ENCODE measurements around the gene RSRC1. TPM values are rescaled to one million over a fixed set of nuclear protein-coding genes. Genes with fewer than 3 reads are reported as not detected.
A peak's percentile ranks its signal among the peaks of the same experiment; 100 is the strongest.

The RSRC1 gene
- total RNA-seq, 1 experiment from 2014 or later = 60.3 TPM

DNA sequence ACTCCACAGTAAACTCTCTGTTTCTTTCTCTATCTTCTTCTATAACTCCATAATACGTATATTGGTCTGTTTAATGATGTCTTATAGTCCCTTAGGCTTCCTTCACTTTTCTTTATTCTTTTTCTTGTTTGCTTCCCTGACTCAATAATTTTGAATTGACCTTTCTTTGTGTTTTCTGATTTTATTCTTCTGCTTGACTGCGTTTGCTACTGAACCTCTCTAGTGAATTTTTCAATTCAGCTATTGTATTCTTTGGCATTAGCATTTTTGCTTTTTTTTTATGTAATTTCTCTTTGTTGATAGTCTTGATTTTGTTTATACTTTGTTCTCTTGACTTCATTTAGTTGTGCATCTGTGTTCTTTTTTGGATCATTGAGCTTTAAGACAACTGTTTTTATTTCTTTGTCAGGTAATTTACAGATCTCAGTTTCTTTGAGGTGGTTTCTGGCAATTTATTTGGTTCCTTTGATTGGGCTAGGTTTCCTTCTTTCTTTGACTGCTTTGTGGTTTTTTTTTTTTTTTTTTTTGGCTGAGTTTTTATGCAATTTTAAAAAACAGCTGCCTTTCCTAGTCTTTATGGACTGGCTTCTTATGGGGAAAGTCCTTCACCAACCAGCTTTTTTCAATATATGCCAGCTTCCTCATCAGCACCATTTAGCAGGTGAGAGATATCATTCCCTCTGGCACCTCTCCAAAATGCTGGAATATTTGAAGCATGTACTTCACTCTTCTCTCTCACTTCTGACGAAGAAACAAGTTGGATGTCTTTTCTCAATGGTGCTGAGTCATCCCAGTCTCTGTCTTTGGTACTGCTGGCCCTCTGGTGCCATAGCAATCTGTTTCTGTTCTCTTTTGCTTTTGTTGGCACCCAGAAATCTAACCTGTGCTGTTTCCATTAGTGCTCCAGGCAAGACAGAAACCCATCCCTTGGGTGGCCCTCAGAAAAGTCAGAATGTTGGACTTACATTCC is 17.6 kb downstream of the RSRC1 start:
- Histone ChIP-seq H3K9me3 (ENCODE audit: insufficient read depth, low read depth) (no peaks in the 10 kb centered on the region), H3K79me2 (ENCODE audit: low read depth) (no peaks in the 10 kb centered on the region), H3K27ac (peak overlapping the region; percentile 18; the same call in 1 of the 2 replicates), H3K27me3 (ENCODE audit: insufficient read depth, low read depth) (no peaks in the 10 kb centered on the region), H3K4me3 (no peak overlapping the region), H3K4me2 (no peak overlapping the region), H3F3A (ENCODE audit: insufficient read depth, low read depth) (no peaks in the 10 kb centered on the region), H2AFZ (no peak overlapping the region), H4K20me1 (ENCODE audit: insufficient read depth) (no peaks in the 10 kb centered on the region), H3K36me3 (ENCODE audit: low read depth) (peaks cover 20% of the 10 kb centered on the region), H3K4me1 (replicated peaks; ENCODE audit: insufficient read depth) (0 out of 2 replicates have a peak, but pooled peaks cover 11% of the 10 kb centered on the region), H3K9me2 (ENCODE audit: insufficient read depth) (no peaks in the 10 kb centered on the region)
- DNase-seq = peak; percentile 45 to 62
- TF ChIP-seq EZH2 (IDR thresholded peaks at IDR 0.05; ENCODE audit: low read depth) = no peak
- TF ChIP-seq, protein P1, sequence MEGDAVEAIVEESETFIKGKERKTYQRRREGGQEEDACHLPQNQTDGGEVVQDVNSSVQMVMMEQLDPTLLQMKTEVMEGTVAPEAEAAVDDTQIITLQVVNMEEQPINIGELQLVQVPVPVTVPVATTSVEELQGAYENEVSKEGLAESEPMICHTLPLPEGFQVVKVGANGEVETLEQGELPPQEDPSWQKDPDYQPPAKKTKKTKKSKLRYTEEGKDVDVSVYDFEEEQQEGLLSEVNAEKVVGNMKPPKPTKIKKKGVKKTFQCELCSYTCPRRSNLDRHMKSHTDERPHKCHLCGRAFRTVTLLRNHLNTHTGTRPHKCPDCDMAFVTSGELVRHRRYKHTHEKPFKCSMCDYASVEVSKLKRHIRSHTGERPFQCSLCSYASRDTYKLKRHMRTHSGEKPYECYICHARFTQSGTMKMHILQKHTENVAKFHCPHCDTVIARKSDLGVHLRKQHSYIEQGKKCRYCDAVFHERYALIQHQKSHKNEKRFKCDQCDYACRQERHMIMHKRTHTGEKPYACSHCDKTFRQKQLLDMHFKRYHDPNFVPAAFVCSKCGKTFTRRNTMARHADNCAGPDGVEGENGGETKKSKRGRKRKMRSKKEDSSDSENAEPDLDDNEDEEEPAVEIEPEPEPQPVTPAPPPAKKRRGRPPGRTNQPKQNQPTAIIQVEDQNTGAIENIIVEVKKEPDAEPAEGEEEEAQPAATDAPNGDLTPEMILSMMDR (conservative IDR thresholded peaks at IDR 0.05) = no peak
- no TSS peak for BruUV-seq (replicated peaks)
- intact Hi-C loops (cut with micrococcal nuclease; ENCODE audit: unreplicated experiment) = no loop called here
- ChIA-PET CTCF (interaction anchor here (0.6 kb wide), 1 partner anchor 414 kb away, joined by 3 read pairs; no protein-coding TSS in a partner anchor), POLR2A (ENCODE audit: unreplicated experiment) (no interaction called here)

DNA sequence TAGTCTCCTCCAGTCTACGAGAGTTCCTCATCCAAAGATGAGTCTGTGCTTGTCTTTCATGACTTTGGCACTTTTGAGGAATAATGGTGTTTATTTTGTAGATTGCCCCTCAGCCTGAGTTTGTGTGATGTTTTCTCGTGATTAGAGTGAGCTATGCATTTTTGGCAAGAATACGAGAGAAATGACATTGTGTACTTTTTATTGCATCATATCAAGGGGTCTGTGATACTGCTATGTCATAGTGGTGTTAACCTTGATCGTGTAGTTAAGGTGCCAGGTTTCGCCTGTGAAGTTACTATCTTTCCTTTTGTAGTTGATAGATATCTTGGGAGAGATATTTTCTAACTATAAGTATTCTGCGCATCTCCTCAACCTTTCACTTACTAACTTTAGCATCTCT is 18.9 kb downstream of the RSRC1 start:
- intact Hi-C loops (cut with micrococcal nuclease; ENCODE audit: unreplicated experiment) = no loop called here
- H3K36me3 ChIP-seq (ENCODE audit: low read depth) = peaks cover 20% of the 10 kb centered on the region

DNA sequence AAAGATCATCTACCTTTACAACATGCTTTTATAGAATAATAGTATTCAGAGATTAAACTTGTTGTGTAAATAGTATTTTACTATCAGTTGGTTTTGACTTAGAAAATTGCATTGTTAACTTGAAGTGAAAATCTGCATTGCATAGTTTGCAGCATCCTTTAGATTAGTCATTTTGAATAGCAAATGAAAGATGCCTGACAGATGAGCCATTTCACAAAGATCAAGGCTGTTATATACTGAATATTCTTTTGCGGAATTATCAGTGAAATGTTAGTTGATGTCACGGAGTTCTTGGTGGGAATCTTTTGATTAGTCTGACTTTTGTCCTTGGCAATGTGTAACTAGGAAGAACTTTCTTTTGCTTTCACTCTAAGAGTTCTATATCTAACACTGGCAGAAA is 24.5 kb downstream of the RSRC1 start:
- no peak overlapping the region for H2AFZ ChIP-seq
- 0 out of 2 replicates have a peak, but pooled peaks cover 3% of the 10 kb centered on the region for H3K36me3 ChIP-seq (ENCODE audit: low read depth)
- no peaks in the 10 kb centered on the region for H3K4me1 ChIP-seq (replicated peaks; ENCODE audit: insufficient read depth)
- no peak for TF ChIP-seq EZH2 (IDR thresholded peaks at IDR 0.05; ENCODE audit: low read depth)
- TF ChIP-seq, protein P1 (conservative IDR thresholded peaks at IDR 0.05) = no peak
- H3K9me2 ChIP-seq (ENCODE audit: insufficient read depth) = no peaks in the 10 kb centered on the region
- H3K4me3 ChIP-seq = no peak overlapping the region
- no peaks in the 10 kb centered on the region; the same call in 1 of the 2 replicates for H3F3A ChIP-seq (ENCODE audit: insufficient read depth, low read depth)
- BruUV-seq (replicated peaks) = no TSS peak
- no peaks in the 10 kb centered on the region for H4K20me1 ChIP-seq (ENCODE audit: insufficient read depth)
- no peaks in the 10 kb centered on the region for H3K79me2 ChIP-seq (ENCODE audit: low read depth)
- no peak overlapping the region for H3K4me2 ChIP-seq
- intact Hi-C loops (cut with micrococcal nuclease; ENCODE audit: unreplicated experiment) = no loop called here
- CTCF ChIA-PET = no interaction called here
- no peaks in the 10 kb centered on the region for H3K27me3 ChIP-seq (ENCODE audit: insufficient read depth, low read depth)
- POLR2A ChIA-PET (ENCODE audit: unreplicated experiment) = no interaction called here
- no peak overlapping the region for H3K27ac ChIP-seq
- no peaks in the 10 kb centered on the region for H3K9me3 ChIP-seq (ENCODE audit: insufficient read depth, low read depth)
- no peak for DNase-seq

More for the DNA sequence above, 18.9 kb downstream of the RSRC1 start:
- BruUV-seq (replicated peaks) = no TSS peak
- Histone ChIP-seq H3K4me1 (replicated peaks; ENCODE audit: insufficient read depth) (0 out of 2 replicates have a peak, but pooled peaks cover 11% of the 10 kb centered on the region), H3K4me2 (no peak overlapping the region), H3K27ac (no peak overlapping the region), H3K9me2 (ENCODE audit: insufficient read depth) (no peaks in the 10 kb centered on the region), H3K4me3 (no peak overlapping the region), H3K27me3 (ENCODE audit: insufficient read depth, low read depth) (no peaks in the 10 kb centered on the region), H4K20me1 (ENCODE audit: insufficient read depth) (no peaks in the 10 kb centered on the region), H3F3A (ENCODE audit: insufficient read depth, low read depth) (no peaks in the 10 kb centered on the region), H3K9me3 (ENCODE audit: insufficient read depth, low read depth) (no peaks in the 10 kb centered on the region), H3K79me2 (ENCODE audit: low read depth) (no peaks in the 10 kb centered on the region), H2AFZ (no peak overlapping the region)
- POLR2A ChIA-PET (ENCODE audit: unreplicated experiment) = no interaction called here
- no peak for DNase-seq
- TF ChIP-seq EZH2 (IDR thresholded peaks at IDR 0.05; ENCODE audit: low read depth) = no peak
- TF ChIP-seq, protein P1 (conservative IDR thresholded peaks at IDR 0.05) = no peak
- CTCF ChIA-PET = no interaction called here

All from PC-9 (cell line).